Posterior vena cava (tissue), 2 donors: ENCODE measurements around the gene PA2G4. TPM values are rescaled to one million over a fixed set of nuclear protein-coding genes. Genes with fewer than 3 reads are reported as not detected.

Experiments
- DNase-seq: peaks from one replicate; pipeline ENCODE4 v3.0.0-alpha.2; 2020; ENCODE audit warnings: low spot score
- intact Hi-C, 2 donors: fragments of 100-400 bp; cut with DNase I; formaldehyde crosslinking; loops; one replicate each; pipeline versions ENCODE4 v1.14.1 to v1.14.2; 2022 to 2023
- total RNA-seq, 2 donors: library from RNA; stranded (reverse); fragmentation: NEBNext Ultra II Directional; extraction: Animal tissue kit (Norgen Biotek cat#: 25700); gene quantifications; one replicate each; pipeline ENCODE4 v1.2.1, GENCODE V29; 2021
- donor health status: DM: yes; HTN: yes; CAD: no.
- donor health status: DM: yes; HTN: yes; CAD: no.

The PA2G4 gene
- total RNA-seq, 2 donors from 2014 or later = 59.3 to 71.7 TPM

DNA sequence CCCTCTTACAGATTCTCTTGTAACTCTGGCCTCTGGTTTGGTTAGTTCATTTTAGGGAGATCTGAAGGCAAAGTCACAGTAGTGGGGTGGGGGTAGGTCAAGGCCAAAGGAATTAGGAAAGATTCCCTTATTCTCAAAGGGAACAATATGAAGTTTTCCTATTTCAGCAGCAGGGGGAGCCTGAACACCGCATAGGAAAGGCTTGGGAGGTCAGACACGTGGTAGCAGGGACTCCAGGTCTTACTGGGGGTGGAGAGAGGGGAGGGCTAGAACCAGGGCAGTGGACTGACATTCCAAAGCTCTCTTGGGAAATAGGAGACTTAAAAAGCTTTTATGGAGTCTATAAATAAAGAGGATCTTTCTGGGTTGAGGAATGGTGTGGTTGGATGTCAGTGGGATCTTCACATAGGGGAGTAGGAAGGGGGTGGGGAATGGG, 15.0 kb downstream of the PA2G4 start:
- intact Hi-C loops = loop anchor here in 1 of 2 donors (2.0 kb wide), 1 partner anchor 71 kb away; no protein-coding TSS in a partner anchor
- no peak for DNase-seq

DNA sequence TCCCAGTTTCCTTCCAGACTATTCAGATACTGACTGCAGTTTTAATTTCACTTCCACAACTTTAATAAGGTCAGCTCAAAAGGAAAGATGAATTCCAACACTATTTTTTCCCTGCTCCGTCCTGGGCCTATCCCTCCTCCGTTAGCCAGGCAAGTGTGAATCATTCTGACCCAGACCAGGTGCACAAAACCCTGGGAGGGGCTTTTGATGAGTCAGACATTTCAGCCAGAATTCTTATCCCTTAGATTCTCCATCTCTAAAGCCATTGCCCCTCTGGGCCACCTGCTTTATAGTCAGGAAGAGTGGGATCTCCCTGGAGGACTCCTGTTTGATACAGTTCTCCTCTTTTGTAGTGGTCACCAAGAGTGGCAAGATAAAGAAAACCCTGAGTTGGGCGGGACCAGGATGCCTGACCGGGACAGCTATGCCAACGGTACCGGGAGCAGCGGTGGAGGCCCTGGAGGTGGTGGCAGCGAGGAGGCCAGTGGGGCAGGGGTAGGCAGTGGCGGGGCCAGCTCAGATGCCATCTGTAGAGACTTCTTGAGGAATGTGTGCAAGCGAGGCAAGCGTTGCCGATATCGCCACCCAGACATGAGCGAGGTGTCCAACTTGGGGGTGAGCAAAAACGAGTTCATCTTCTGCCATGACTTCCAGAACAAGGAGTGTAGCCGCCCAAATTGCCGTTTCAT, 15.9 kb downstream of the PA2G4 start:
- intact Hi-C loops = no loop called here

DNA sequence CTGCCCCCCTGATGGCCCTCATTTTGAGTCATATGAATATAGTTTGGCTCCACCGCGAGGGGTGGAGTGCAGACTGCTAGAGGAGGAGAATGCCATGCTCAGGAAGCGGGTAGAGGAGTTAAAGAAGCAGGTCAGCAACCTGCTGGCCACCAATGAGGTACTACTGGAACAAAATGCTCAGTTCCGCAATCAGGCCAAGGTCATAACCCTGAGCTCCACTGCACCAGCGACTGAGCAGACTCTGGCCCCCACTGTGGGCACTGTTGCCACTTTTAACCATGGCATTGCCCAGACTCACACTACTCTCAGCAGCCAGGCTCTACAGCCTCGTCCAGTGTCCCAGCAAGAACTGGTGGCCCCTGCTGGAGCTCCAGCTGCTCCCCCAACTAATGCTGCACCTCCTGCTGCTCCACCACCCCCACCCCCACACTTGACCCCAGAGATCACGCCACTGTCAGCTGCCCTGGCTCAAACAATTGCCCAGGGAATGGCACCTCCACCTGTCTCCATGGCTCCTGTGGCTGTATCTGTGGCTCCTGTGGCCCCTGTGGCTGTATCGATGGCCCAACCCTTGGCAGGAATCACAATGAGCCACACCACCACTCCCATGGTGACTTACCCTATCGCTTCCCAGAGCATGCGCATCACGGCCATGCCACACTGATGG, 17.0 kb downstream of the PA2G4 start:
- DNase-seq = no peak
- intact Hi-C loops = no loop called here

More for the DNA sequence above, 15.9 kb downstream of the PA2G4 start:
- DNase-seq = no peak

DNA sequence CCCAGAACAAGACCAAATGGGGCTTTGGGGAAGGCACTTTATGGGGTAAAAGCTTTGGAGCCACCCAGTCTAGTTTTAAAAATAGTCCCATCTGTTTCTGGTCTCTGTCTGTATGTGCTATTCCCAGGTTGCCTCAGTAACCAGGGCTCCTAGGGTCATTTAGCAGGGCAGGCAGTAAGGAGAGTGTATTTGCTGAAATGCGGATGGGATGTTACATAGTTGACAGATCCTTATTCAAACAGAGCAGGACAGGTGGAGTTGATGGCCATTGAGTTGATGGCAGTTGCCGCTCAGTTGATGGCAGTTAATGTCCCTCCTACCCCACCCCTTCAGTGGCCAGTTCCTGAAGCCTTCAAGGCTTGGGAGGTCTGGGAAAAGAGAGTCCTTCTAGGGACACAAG, 18.3 kb downstream of the PA2G4 start:
- intact Hi-C loops = no loop called here
- no peak for DNase-seq

DNA sequence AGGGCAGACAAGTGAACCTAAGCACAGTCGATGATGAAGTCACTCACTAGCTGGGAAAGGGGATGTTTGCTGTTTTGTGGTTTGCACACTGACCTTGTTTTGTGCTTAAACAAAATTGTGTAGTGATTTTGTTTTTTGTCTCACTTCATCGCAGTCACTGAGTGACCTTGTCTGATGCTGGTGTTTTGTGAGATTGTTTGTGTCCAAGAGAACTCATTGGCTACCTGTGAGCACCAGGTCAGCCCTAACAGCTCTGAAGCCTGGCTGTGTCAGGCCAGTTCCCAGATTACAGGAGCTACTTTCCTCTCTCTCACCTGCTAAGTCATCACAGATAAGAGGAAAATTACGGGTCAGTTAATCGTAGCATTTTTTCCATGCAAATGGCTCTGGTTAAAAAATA, 19.8 kb downstream of the PA2G4 start:
- intact Hi-C loops = loop anchor here in 1 of 2 donors (2.0 kb wide), 1 partner anchor 35 kb away; the partner anchor contains the start of gene MYL6
- DNase-seq = no peak

DNA sequence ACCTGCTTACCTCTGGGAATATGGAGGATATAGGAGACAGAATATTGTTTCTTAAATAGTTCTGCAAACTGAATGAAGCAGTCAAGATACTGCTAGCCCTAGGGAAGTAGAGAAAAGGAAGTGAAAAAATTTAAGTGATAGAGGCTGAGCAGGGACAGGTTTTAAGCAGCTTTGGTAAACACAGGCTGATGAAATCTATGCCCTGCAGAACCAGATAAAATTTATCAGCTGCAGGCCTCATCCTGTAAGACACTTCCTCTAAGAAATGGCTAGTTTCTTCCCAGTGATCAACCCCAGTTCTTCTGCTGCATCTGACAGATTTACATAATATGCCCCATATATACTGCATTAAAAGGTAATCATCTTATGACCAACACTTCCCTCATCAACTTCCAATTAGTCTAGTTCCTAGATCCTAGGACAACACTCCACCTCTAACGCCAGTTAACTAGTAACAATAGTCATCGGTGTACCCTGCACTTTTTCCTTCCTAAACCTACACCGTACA, 22.4 kb downstream of the PA2G4 start:
- intact Hi-C loops = no loop called here
- no peak for DNase-seq

DNA sequence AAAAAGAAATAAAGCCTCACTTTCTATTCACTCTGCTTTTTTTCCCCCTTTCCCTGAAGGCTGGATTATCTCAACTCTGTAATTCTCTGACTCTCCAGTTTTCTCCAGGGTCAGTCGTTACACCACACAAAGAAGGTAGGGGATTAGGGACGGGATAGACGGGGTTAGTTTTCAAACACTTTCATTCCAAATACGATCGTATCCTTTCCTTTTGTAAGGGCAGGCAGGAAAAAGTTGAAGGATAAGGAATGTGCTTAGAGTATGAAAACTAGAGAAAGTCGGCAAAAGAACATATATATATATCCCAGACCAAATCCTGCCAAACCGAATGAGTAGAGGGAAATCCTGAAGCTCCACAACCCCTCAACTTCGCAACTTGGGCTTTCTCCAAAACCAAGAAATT, 23.1 kb downstream of the PA2G4 start:
- intact Hi-C loops = no loop called here
- DNase-seq = no peak

DNA sequence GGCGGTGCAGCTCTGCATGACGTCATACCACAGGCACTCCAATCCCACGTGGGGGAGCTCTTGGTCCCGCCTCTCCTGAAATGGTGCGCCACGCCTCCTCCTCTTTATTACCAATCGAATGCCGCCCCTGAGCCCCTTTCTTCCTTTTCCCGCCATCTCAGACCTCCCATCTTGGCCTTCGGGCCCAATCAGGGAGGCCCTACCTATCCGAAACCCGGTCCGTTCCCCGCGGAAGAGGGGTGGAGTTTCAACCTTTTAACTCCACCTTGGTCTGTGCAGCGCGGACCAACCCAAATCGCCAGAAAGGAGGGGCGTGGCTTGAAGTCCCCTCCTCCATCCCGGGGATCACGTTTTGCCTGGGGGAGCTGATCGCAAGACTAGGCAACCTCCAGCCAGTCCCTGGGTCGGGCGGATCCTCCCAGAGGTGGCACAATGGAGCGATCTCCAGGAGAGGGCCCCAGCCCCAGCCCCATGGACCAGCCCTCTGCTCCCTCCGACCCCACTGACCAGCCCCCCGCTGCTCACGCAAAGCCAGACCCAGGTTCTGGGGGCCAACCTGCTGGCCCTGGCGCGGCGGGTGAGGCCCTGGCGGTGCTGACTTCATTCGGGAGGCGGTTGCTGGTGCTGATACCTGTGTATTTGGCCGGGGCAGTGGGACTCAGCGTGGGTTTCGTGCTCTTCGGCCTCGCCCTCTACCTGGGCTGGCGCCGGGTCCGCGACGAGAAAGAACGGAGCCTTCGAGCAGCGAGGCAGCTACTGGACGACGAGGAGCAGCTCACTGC, 23.7 kb downstream of the PA2G4 start, which contains the start of gene ESYT1:
ESYT1 (plus strand) TSS at position 380 of the 782 bp plus-strand sequence; CDS start at position 433, 53 bp downstream.
- intact Hi-C loops = no loop called here
- DNase-seq = peak; percentile 99

DNA sequence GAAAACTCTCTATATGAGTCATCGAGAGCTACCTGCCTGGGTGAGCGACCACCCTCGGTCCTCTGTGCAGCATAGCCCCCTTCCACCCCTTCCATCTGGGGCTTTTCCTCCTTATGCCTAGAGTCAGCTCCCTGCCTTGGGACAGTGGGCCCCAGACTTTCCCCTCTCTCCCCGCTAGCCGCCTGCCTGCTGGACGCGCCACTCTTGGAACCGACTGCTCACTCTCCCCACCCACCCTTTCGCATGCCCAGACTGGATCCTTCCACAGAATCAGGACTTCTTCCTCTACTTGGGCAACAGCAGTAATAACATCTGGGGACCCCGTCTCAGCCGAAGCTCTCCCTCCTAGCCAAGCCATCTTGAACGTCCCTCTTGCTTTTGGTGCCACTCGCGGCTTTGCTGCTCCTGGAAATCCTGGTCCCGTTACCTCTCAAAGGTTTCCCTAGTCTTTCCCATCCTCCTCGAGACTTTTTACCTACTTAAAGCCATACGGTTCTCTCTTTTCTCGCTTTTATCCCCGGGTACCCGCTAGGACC, 24.4 kb downstream of the PA2G4 start:
- intact Hi-C loops = no loop called here
- no peak for DNase-seq

DNA sequence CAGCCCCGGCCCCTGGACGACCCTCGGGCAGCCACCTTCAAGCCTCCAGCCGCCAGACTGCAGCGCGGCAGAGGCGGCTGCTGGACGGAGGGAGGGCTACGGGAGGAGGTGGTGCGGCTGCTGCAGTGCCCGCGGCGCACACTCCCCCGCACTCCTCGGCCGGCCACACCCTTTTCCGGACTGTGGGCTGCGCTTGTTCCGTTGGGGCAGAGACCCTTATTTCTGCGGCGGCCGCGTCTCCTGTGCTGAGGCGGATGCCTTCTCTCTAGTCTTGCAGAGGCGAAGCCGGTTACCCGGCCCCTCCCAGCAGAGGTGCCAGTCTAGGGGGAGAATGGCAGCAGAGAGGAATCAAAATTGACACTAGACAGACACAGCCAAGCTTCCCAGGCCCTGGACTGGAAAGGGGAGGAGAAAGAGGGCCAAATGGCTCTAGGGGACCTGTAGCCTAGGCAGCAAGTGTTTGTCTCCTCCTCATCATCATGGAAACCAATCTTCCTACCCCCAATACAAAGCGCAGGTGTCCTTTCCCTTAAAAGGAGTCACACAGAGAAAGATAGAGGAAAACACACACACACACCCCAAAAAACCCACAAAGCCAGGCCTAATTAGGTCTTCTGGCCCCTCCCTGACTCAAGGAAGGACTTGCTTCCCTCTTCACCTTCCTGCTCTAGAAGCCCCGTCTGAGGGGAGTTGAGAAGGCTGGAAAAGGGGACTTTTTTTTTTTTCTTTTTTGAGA, 25.0 kb downstream of the PA2G4 start:
- intact Hi-C loops = no loop called here
- peak; percentile 92 for DNase-seq

DNA sequence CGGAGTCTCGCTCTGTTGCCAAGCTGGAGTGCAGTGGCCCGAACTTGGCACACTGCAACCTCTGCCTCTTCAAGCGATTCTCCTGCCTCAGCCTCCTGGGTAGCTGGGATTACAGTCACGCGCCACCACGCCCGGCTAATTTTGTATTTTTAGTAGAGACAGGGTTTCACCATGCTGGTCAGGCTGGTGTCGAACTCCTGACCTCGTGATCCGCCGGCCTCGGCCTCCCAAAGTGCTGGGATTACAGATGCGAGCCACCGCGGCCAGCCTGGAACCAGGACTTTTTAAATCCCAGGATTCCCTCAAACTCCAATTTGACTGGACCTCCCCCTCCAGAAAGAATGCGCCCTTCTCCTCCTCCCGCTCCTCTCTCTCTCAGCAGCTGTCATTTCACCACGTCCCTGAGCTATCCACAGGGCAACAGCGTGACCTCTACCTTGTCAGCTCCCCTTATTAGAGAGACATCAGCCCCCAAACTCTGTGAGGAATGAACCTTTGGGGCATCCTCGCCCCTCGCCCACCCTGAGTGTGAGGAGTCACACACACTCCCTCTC, 25.7 kb downstream of the PA2G4 start:
- DNase-seq = no peak
- intact Hi-C loops = no loop called here

DNA sequence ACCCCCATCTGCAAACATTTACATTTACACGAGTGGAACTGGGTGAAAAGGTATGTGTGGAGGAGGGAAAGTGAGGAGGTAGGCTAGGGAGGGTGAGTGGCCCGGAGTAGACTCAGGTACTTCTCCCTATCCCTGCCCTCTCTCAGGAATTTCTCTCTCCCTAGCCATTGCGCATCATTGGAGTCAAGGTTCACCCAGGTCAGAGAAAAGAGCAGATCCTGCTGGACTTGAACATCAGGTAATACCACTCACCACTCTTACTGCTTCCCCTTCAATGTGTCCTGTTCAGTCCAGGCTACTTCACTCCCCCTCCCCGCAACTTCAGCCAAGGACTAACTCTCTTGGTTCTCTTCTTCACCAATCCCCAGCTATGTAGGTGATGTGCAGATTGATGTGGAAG, 26.5 kb downstream of the PA2G4 start:
- intact Hi-C loops = no loop called here
- no peak for DNase-seq

DNA sequence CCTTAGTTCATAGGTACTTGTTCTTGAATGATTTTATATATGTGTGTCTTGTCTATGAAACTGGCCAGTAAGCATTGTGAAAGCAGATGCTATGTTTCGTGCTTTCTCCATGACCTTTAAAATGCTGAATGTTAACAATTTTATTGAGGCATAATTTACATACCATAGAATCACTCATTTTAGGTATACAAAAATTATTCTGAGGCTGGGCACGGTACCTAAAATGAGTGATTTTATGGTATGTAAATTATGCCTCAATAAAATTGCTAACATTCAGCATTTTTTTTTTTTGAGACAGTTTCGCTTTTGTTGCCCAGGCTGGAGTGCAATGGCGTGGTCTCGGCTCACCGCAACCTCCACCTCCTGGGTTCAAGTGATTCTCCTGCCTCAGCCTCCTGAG, 30.5 kb downstream of the PA2G4 start:
- no peak for DNase-seq
- intact Hi-C loops = no loop called here

DNA sequence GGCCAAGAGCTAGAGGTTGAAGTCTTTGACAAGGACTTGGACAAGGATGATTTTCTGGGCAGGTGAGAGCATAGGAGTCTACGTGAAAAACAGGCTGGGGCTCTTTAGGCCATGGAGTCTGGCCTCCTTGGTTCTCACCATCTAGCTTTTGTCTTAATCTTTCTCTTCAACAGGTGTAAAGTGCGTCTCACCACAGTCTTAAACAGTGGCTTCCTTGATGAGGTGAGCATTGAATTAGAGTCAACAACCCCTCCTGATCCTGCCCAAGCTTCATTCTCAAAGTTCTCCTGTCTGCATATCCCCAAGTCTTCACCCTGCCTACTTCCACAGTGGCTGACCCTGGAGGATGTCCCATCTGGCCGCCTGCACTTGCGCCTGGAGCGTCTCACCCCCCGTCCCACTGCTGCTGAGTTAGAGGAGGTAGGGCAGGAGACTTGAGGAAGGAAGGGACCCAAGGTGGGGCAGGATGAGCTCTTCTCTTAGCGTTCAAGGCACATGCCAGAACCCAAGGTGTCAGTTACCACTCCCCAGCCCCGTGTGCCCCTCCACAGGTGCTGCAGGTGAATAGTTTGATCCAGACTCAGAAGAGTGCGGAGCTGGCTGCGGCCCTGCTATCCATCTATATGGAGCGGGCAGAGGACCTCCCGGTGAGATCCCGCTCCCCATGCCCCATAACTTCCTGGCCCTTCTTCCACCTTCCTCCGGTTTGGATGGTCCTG, 33.7 kb downstream of the PA2G4 start:
- peak; percentile 65 for DNase-seq
- intact Hi-C loops = no loop called here

DNA sequence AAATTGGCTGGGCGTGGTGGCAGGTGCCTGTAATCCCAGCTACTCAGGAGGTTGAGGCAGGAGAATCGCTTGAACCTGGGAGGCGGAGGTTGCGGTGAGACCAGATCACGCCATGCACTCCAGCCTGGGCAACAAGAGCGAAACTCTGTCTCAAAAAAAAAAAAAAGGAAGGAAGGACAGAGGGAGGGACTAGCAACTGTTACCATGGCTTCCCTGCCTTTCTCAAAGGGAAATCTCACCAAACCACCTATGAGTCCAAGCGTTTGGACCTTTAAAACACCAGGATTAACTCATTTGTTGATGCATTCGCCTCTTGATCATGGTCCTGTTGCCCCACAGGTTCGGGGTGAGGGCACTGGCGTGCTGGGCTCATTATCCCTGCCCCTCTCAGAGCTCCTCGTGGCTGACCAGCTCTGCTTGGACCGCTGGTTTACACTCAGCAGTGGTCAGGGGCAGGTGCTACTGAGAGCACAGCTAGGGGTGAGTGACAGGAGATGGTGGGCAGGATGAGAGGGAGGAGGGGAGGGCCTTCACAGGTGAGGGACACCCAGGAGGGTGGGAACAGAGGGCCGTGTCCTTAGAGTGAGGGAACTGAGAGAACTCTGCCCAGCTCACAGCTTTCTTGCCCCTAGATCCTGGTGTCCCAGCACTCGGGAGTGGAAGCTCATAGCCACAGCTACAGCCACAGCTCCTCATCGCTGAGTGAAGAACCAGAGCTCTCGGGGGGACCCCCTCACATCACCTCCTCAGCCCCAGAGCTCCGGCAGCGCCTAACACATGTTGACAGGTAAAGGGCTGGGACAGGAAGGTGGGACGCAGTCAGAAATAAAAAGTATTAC, 37.8 kb downstream of the PA2G4 start:
- DNase-seq = no peak
- intact Hi-C loops = no loop called here

DNA sequence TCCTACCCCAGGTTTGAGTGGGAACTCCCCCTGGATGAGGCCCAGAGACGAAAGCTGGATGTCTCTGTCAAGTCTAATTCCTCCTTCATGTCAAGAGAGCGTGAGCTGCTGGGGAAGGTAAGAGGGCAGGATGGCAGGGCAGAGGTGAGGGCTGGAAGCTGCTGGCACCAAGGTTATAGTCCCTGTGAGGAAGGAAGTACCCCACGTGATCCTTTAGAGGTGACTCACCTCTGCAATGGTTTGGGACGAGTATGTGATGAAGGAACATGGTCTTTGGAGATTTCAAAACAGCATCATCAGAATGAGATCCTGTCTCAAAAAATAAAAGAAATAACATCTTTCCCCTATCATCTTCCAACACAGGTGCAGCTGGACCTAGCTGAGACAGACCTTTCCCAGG, 38.9 kb downstream of the PA2G4 start:
- intact Hi-C loops = no loop called here
- DNase-seq = no peak

DNA sequence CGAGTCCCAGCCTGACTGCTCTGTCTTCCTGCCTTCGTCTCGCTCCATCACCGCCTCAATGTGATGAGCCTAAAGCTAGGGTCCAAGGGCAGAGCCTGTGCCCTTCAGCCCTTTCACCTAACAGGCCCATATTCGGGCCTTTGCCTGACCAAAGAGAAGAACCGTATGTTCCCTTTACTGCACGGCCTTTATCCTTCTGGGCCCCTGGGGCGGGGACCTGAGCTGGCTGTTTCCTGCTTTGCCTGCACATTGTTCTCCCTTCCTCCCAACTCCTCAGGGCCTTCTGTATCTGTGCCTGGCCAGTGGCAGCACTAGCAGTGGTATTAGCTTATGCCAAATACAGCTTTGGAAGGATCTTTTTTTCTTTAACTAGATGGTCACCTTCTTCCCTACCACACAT, 39.5 kb downstream of the PA2G4 start:
- DNase-seq = no peak
- intact Hi-C loops = no loop called here
